Measurements from ENCODE around the gene SH2D1B. TPM values are rescaled to one million over a fixed set of nuclear protein-coding genes. Genes with fewer than 3 reads are reported as not detected.

SH2D1B gene
- total and polyA plus RNA-seq, 9 of the 15 experiments (the other 6 are each of a cell fraction or from before 2014, with no cell fraction given): 5.6 to 19.6 (median 9.7) TPM

DNA sequence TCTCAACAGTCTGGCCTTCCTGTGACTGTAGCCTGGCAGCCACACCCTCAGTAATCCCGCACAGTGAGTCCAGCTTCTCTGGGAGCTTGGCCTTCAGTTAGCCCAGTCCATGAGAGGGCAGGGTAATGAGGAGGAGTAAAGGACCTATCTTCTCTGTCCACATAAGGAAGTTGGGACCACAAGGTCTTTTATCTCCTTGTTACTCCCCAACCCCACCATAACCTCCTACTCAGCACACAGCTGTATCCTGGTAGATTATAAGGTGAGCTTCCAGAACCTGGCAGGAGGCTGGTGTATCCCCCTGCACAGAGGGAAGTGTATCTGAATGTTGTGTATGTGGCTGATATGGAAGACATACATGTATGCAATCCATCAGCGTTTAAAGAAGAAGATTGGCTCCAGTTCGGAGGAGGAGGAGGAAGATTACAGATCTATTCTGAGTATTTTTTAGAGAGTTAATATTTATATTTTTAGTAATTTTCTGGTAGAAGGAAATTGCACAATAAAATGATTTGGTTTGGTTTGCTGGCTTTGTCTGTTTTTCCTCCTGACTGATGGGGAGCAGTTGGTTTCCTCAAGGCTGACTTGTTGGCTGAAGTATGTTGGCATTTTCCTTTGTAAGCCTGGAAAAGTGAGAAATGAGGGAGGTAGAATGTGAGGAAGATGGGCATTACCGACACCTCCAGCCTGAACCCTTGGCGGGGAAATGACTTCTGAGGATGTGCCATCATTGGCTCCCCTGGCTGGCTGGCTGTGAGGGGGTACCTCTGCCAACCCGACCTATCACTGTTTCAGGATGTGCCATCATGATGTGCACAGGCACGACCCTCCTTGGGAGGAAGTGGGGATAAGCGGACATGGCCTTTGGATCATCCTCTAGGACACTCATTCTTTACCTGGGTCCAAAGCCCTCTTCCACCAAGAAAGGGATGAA is 25.4 kb downstream of the SH2D1B start (continued):
- TF ChIP-seq, protein P1, sequence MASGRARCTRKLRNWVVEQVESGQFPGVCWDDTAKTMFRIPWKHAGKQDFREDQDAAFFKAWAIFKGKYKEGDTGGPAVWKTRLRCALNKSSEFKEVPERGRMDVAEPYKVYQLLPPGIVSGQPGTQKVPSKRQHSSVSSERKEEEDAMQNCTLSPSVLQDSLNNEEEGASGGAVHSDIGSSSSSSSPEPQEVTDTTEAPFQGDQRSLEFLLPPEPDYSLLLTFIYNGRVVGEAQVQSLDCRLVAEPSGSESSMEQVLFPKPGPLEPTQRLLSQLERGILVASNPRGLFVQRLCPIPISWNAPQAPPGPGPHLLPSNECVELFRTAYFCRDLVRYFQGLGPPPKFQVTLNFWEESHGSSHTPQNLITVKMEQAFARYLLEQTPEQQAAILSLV (tag; IDR thresholded peaks at IDR 0.05): no peak
- TF ChIP-seq ZSCAN29 (IDR thresholded peaks at IDR 0.05) (no peak), ZNF561 (CRISPR knock-in tag; conservative IDR thresholded peaks at IDR 0.05) (no peak), SREBF2 (CRISPR knock-in tag; IDR thresholded peaks at IDR 0.05) (no peak), ZNF316 (IDR thresholded peaks at IDR 0.05) (no peak), FOXK1 (CRISPR knock-in tag; IDR thresholded peaks at IDR 0.05; ENCODE audit: borderline replicate concordance) (no peak), FIP1L1 (IDR thresholded peaks at IDR 0.05; ENCODE audit: low read depth, low read length, poor library complexity, severe bottlenecking) (no peak), SUPT5H (IDR thresholded peaks at IDR 0.05) (no peak), C11orf30 (IDR thresholded peaks at IDR 0.05; ENCODE audit: low read depth) (0 out of 2 replicates have a peak, but pooled peaks have one; percentile 12), MTA1 (IDR thresholded peaks at IDR 0.05; ENCODE audit: borderline replicate concordance) (peak; percentile 61; the same call in 1 of the 2 replicates), KLF16 (IDR thresholded peaks at IDR 0.05) (peak; percentile 99), BRF1 (IDR thresholded peaks at IDR 0.05; ENCODE audit: borderline replicate concordance, extremely low read depth, insufficient read length) (no peak), E2F3 (CRISPR knock-in tag; IDR thresholded peaks at IDR 0.05) (no peak), FOXP1 (CRISPR knock-in tag; IDR thresholded peaks at IDR 0.05) (no peak), ESRRB (CRISPR knock-in tag; IDR thresholded peaks at IDR 0.05; ENCODE audit: borderline replicate concordance) (no peak), TOE1 (IDR thresholded peaks at IDR 0.05; ENCODE audit: borderline replicate concordance) (no peak; the same call in 1 of the 2 replicates), TOE1 (CRISPR knock-in tag; IDR thresholded peaks at IDR 0.05; ENCODE audit: borderline replicate concordance, low read depth) (no peak), PTTG1 (tag; IDR thresholded peaks at IDR 0.05; ENCODE audit: low read depth) (no peak), ZBTB17 (CRISPR knock-in tag; IDR thresholded peaks at IDR 0.05) (no peak)
- TF ChIP-seq, protein P2, sequence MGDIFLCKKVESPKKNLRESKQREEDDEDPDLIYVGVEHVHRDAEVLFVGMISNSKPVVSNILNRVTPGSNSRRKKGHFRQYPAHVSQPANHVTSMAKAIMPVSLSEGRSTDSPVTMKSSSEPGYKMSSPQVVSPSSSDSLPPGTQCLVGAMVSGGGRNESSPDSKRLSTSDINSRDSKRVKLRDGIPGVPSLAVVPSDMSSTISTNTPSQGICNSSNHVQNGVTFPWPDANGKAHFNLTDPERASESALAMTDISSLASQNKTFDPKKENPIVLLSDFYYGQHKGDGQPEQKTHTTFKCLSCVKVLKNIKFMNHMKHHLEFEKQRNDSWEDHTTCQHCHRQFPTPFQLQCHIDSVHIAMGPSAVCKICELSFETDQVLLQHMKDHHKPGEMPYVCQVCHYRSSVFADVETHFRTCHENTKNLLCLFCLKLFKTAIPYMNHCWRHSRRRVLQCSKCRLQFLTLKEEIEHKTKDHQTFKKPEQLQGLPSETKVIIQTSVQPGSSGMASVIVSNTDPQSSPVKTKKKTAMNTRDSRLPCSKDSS (IDR thresholded peaks at IDR 0.05; ENCODE audit: low read depth, partially characterized antibody): no peak
- TF ChIP-seq, protein P3, sequence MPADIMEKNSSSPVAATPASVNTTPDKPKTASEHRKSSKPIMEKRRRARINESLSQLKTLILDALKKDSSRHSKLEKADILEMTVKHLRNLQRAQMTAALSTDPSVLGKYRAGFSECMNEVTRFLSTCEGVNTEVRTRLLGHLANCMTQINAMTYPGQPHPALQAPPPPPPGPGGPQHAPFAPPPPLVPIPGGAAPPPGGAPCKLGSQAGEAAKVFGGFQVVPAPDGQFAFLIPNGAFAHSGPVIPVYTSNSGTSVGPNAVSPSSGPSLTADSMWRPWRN (IDR thresholded peaks at IDR 0.05; ENCODE audit: low read depth): peak; percentile 63; the same call in 1 of the 2 replicates
- TF ChIP-seq, protein P4, sequence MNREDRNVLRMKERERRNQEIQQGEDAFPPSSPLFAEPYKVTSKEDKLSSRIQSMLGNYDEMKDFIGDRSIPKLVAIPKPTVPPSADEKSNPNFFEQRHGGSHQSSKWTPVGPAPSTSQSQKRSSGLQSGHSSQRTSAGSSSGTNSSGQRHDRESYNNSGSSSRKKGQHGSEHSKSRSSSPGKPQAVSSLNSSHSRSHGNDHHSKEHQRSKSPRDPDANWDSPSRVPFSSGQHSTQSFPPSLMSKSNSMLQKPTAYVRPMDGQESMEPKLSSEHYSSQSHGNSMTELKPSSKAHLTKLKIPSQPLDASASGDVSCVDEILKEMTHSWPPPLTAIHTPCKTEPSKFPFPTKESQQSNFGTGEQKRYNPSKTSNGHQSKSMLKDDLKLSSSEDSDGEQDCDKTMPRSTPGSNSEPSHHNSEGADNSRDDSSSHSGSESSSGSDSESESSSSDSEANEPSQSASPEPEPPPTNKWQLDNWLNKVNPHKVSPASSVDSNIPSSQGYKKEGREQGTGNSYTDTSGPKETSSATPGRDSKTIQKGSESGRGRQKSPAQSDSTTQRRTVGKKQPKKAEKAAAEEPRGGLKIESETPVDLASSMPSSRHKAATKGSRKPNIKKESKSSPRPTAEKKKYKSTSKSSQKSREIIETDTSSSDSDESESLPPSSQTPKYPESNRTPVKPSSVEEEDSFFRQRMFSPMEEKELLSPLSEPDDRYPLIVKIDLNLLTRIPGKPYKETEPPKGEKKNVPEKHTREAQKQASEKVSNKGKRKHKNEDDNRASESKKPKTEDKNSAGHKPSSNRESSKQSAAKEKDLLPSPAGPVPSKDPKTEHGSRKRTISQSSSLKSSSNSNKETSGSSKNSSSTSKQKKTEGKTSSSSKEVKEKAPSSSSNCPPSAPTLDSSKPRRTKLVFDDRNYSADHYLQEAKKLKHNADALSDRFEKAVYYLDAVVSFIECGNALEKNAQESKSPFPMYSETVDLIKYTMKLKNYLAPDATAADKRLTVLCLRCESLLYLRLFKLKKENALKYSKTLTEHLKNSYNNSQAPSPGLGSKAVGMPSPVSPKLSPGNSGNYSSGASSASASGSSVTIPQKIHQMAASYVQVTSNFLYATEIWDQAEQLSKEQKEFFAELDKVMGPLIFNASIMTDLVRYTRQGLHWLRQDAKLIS (CRISPR knock-in tag; IDR thresholded peaks at IDR 0.05): no peak
